ENCODE measurements around the gene TENM3.

TENM3 gene

GRCh38 chr4:182291597-182292270, 48.5 kb downstream of the TENM3 start:
- no peak for DNase-seq

GRCh38 chr4:182292612-182293011, 49.4 kb downstream of the TENM3 start:
- no peak for DNase-seq

- peak; percentile 12 for DNase-seq
Measured at GRCh38 chr4:182293691-182294255, 50.6 kb downstream of the TENM3 start.

GRCh38 chr4:182294451-182294850, 51.2 kb downstream of the TENM3 start:
- no peak for DNase-seq

- no peak for DNase-seq
Measured at GRCh38 chr4:182297659-182298058, 54.5 kb downstream of the TENM3 start.

GRCh38 chr4:182301736-182302135, 58.5 kb downstream of the TENM3 start:
- no peak for DNase-seq

GRCh38 chr4:182303847-182304246, 60.6 kb downstream of the TENM3 start:
- DNase-seq: no peak

- no peak for DNase-seq
Measured at GRCh38 chr4:182306792-182307507, 63.7 kb downstream of the TENM3 start.

- no peak for DNase-seq
Measured at GRCh38 chr4:182307746-182308145, 64.5 kb downstream of the TENM3 start.

GRCh38 chr4:182309877-182310276, 66.7 kb downstream of the TENM3 start:
- no peak for DNase-seq

GRCh38 chr4:182310316-182310715, 67.1 kb downstream of the TENM3 start:
- no peak for DNase-seq

GRCh38 chr4:182310962-182311361, 67.8 kb downstream of the TENM3 start:
- DNase-seq: no peak

GRCh38 chr4:182314537-182314936, 71.3 kb downstream of the TENM3 start:
- DNase-seq: no peak

GRCh38 chr4:182318256-182318655, 75.1 kb downstream of the TENM3 start:
- no peak for DNase-seq

GRCh38 chr4:182320092-182320491, 76.9 kb downstream of the TENM3 start:
- no peak for DNase-seq

GRCh38 chr4:182320580-182320979, 77.4 kb downstream of the TENM3 start:
- no peak for DNase-seq

- DNase-seq: no peak
Measured at GRCh38 chr4:182324282-182324681, 81.1 kb downstream of the TENM3 start.

GRCh38 chr4:182325397-182325796, 82.2 kb downstream of the TENM3 start:
- DNase-seq: no peak

GRCh38 chr4:182325848-182326255, 82.7 kb downstream of the TENM3 start:
- no peak for DNase-seq

- no peak for DNase-seq
Measured at GRCh38 chr4:182328505-182328904, 85.3 kb downstream of the TENM3 start.

GRCh38 chr4:182337366-182337765, 94.2 kb downstream of the TENM3 start:
- no peak for DNase-seq

GRCh38 chr4:182338063-182338462, 94.9 kb downstream of the TENM3 start:
- no peak for DNase-seq

- no peak for DNase-seq
Measured at GRCh38 chr4:182338746-182339145, 95.5 kb downstream of the TENM3 start.

- peak; percentile 66 for DNase-seq
Measured at GRCh38 chr4:182339221-182339641, 96.0 kb downstream of the TENM3 start.

Data from NCI-H82 (cell line).